H1 (cell line): ENCODE data around the gene FGF11. TPM values are rescaled to one million over a fixed set of nuclear protein-coding genes. Genes with fewer than 3 reads are reported as not detected.

Source experiments
- CTCF ChIA-PET: fragments of 300-600 bp; sonication (Branson Sonifier 250); formaldehyde crosslinking; loops from one replicate; lab custom pipeline; 2021; ENCODE audit not compliant: partially characterized antibody; lab: Charles Lee
- POLR2A ChIA-PET: fragments of 300-600 bp; sonication (Branson Sonifier 250); formaldehyde crosslinking; loops from one replicate; lab custom pipeline; 2021; ENCODE audit warnings: inconsistent platforms; ENCODE audit not compliant: partially characterized antibody; lab: Charles Lee
- DNase-seq, 2 experiments: peaks; one replicate each; pipeline versions ENCODE4 v3.0.0 to v3.0.0-alpha.2; 2010 to 2022; ENCODE audit warnings: low spot score in 2 of 2, low read depth in 1 of 2, mixed read lengths in 1 of 2
- FAIRE-seq: peaks from 2 replicates; lab custom pipeline; 2011; peaks lifted over from hg19 to GRCh38; lab: Jason Lieb, UNC
- H2AFZ ChIP-seq: 2 replicates; pipeline ENCODE4 v1.8.1; 2012; ENCODE audit warnings: low read length, inconsistent platforms
- H2AK5ac ChIP-seq: 2 replicates; pipeline ENCODE4 v1.6.1; 2013; ENCODE audit warnings: low read depth, low read length
- H2BK120ac ChIP-seq: replicated peaks from 2 replicates; pipeline ENCODE3; 2013; ENCODE audit warnings: low read depth, low read length, inconsistent platforms
- H2BK12ac ChIP-seq: 2 replicates; pipeline ENCODE4 v1.6.1; 2013; ENCODE audit warnings: low read depth, low read length
- H2BK15ac ChIP-seq: 2 replicates; pipeline ENCODE4 v1.6.1; 2013; ENCODE audit warnings: low read length
- H2BK20ac ChIP-seq: 2 replicates; pipeline ENCODE4 v1.6.1; 2013; ENCODE audit warnings: low read length
- H2BK5ac ChIP-seq: 2 replicates; pipeline ENCODE4 v1.6.1; 2013; ENCODE audit warnings: low read depth, low read length
- H3K14ac ChIP-seq: 2 replicates; pipeline ENCODE4 v1.6.1; 2013; ENCODE audit warnings: inconsistent platforms; ENCODE audit not compliant: insufficient read length
- H3K18ac ChIP-seq: 2 replicates; pipeline ENCODE4 v1.6.1; 2013; ENCODE audit warnings: low read length; ENCODE audit errors: extremely low read depth
- H3K23ac ChIP-seq: 2 replicates; pipeline ENCODE4 v1.6.1; 2013; ENCODE audit warnings: inconsistent platforms; ENCODE audit not compliant: insufficient read length
- H3K23me2 ChIP-seq: 2 replicates; pipeline ENCODE4 v1.6.1; 2013; ENCODE audit warnings: low read depth, low read length
- H3K27ac ChIP-seq: 2 replicates; pipeline ENCODE4 v1.6.1; 2011; ENCODE audit warnings: low read depth, low read length, inconsistent platforms
- H3K27me3 ChIP-seq, 4 experiments: replicated peaks in 1 of 4; 1 replicate in 1 of 4; 2 replicates in 3 of 4; pipeline versions ENCODE4 v1.6.1 to v1.8.1; 2011 to 2013; ENCODE audit warnings: low read length in 3 of 4, mild to moderate bottlenecking in 3 of 4, inconsistent platforms in 2 of 4, mixed read lengths in 2 of 4, moderate library complexity in 1 of 4; ENCODE audit not compliant: control insufficient read depth in 3 of 4, insufficient read depth in 3 of 4; ENCODE audit errors: extremely low read depth in 1 of 4
- H3K36me3 ChIP-seq, 4 experiments: 2 replicates each; pipeline versions ENCODE4 v1.6.1 to v1.8.1; 2011 to 2013; ENCODE audit warnings: mild to moderate bottlenecking in 4 of 4, low read length in 3 of 4, moderate library complexity in 2 of 4, control low read depth in 1 of 4, inconsistent platforms in 1 of 4; ENCODE audit not compliant: insufficient read depth in 4 of 4, control insufficient read depth in 2 of 4
- H3K4ac ChIP-seq: replicated peaks from 2 replicates; pipeline ENCODE3; 2013; ENCODE audit warnings: low read length, low read depth, mixed read lengths, inconsistent platforms; ENCODE audit not compliant: insufficient read length
- H3K4me1 ChIP-seq, 4 experiments: replicated peaks in 1 of 4; 1 replicate in 1 of 4; 2 replicates in 3 of 4; pipeline versions ENCODE4 v1.6.1 to v1.8.1; 2011 to 2013; ENCODE audit warnings: low read length in 3 of 4, inconsistent platforms in 2 of 4, mixed read lengths in 1 of 4; ENCODE audit not compliant: insufficient read depth in 4 of 4, control insufficient read depth in 3 of 4
- H3K4me2 ChIP-seq, 2 experiments: 2 replicates each; pipeline versions ENCODE4 v1.6.1 to v1.8.1; 2011 to 2013; ENCODE audit warnings: low read depth in 2 of 2, low read length in 2 of 2, control low read depth in 1 of 2, inconsistent platforms in 1 of 2, mild to moderate bottlenecking in 1 of 2; ENCODE audit not compliant: insufficient read depth in 1 of 2
- H3K4me3 ChIP-seq, 4 experiments: fragments of 200-600, 300-600 bp in 1 of 4; sonication (generic), shearing (Covaris generic), sonication (Bioruptor Twin) in 1 of 4; 2 replicates each; pipeline versions ENCODE4 v1.5.1 to v1.8.1; 2011 to 2016; ENCODE audit warnings: low read length in 4 of 4, low read depth in 3 of 4, control low read depth in 2 of 4, inconsistent platforms in 2 of 4, mild to moderate bottlenecking in 2 of 4, mixed read lengths in 1 of 4, moderate library complexity in 1 of 4; ENCODE audit not compliant: insufficient read depth in 2 of 4; ENCODE audit errors: extremely low read depth in 1 of 4
- H3K56ac ChIP-seq: replicated peaks from 2 replicates; pipeline ENCODE3; 2013; ENCODE audit warnings: low read depth, mild to moderate bottlenecking, mixed read lengths, low read length, inconsistent platforms; ENCODE audit not compliant: insufficient read length
- H3K79me1 ChIP-seq: 2 replicates; pipeline ENCODE4 v1.6.1; 2013; ENCODE audit warnings: low read depth, low read length, control low read depth
- H3K79me2 ChIP-seq, 2 experiments: 2 replicates each; pipeline versions ENCODE4 v1.6.1 to v1.8.1; 2012 to 2013; ENCODE audit warnings: low read length in 2 of 2, mild to moderate bottlenecking in 2 of 2, inconsistent platforms in 1 of 2; ENCODE audit not compliant: insufficient read depth in 2 of 2, control insufficient read depth in 1 of 2
- H3K9ac ChIP-seq, 4 experiments: replicated peaks in 1 of 4; 1 replicate in 1 of 4; 2 replicates in 3 of 4; pipeline versions ENCODE4 v1.6.1 to v1.8.1; 2011 to 2013; ENCODE audit warnings: low read depth in 3 of 4, low read length in 3 of 4, control low read depth in 2 of 4, mild to moderate bottlenecking in 2 of 4, moderate library complexity in 2 of 4, inconsistent platforms in 1 of 4; ENCODE audit errors: extremely low read depth in 1 of 4
- H3K9me3 ChIP-seq, 2 experiments: 2 replicates each; pipeline versions ENCODE4 v1.6.1 to v1.8.1; 2012 to 2013; ENCODE audit warnings: mild to moderate bottlenecking in 2 of 2, moderate library complexity in 2 of 2, control low read depth in 1 of 2, inconsistent platforms in 1 of 2, low read depth in 1 of 2, low read length in 1 of 2, mixed read lengths in 1 of 2; ENCODE audit not compliant: insufficient read depth in 2 of 2
- H4K20me1 ChIP-seq, 2 experiments: replicated peaks in 1 of 2; 2 replicates each; pipeline versions ENCODE3 to v1.8.1; 2011 to 2013; ENCODE audit warnings: inconsistent platforms in 2 of 2, low read length in 2 of 2, mild to moderate bottlenecking in 1 of 2; ENCODE audit not compliant: insufficient read depth in 2 of 2, control insufficient read depth in 1 of 2
- H4K5ac ChIP-seq: 2 replicates; pipeline ENCODE4 v1.6.1; 2013; ENCODE audit warnings: low read length, low read depth, mixed read lengths, inconsistent platforms; ENCODE audit not compliant: insufficient read length
- H4K8ac ChIP-seq: 2 replicates; pipeline ENCODE4 v1.8.0; 2013; ENCODE audit warnings: mild to moderate bottlenecking, moderate library complexity, low read length, inconsistent platforms; ENCODE audit not compliant: insufficient read depth; ENCODE audit errors: extremely low read depth
- H4K91ac ChIP-seq: replicated peaks from 2 replicates; pipeline ENCODE3; 2013; ENCODE audit warnings: low read length, mixed read lengths, inconsistent platforms; ENCODE audit not compliant: insufficient read length
- BRCA1 ChIP-seq: IDR thresholded peaks from 2 replicates; pipeline ENCODE4 v1.6.1; 2012; ENCODE audit warnings: low read depth, low read length, improper control_type of control experiment
- CBX5 ChIP-seq: fragments of 300-800, 300-1000 bp; sonication (generic); IDR thresholded peaks from 2 replicates; pipeline ENCODE4 v1.7.1; 2016; ENCODE audit warnings: antibody characterized with exemption, low read length, low read depth
- EGR1 ChIP-seq: IDR thresholded peaks from 2 replicates; pipeline ENCODE4 v1.6.1; 2011; ENCODE audit warnings: low read depth, low read length, borderline replicate concordance
- EZH2 ChIP-seq: fragments of 200-600 bp; sonication (generic); IDR thresholded peaks from 2 replicates; pipeline ENCODE4 v1.7.1; 2012; ENCODE audit warnings: low read depth, mild to moderate bottlenecking, moderate library complexity, low read length, inconsistent platforms; ENCODE audit not compliant: severe bottlenecking
- GABPA ChIP-seq: IDR thresholded peaks from 2 replicates; pipeline ENCODE4 v1.6.1; 2011; ENCODE audit warnings: mild to moderate bottlenecking, low read length, moderate library complexity, borderline replicate concordance; ENCODE audit not compliant: insufficient read depth
- KDM1A ChIP-seq: fragments of 200-600, 300-600 bp; sonication (generic); IDR thresholded peaks from 2 replicates; pipeline ENCODE4 v1.7.1; 2016; ENCODE audit warnings: mild to moderate bottlenecking, low read length, borderline replicate concordance
- MAFK ChIP-seq: IDR thresholded peaks from 2 replicates; pipeline ENCODE4 v1.6.1; 2012; ENCODE audit warnings: low read depth, mild to moderate bottlenecking, improper control_type of control experiment, low read length
- PHF8 ChIP-seq: fragments of 200-600 bp; sonication (generic); conservative IDR thresholded peaks from 2 replicates; pipeline ENCODE4 v1.7.1; 2012; ENCODE audit warnings: low read depth, mild to moderate bottlenecking, inconsistent platforms, low read length, moderate library complexity
- POLR2A ChIP-seq, 2 experiments: IDR thresholded peaks; 1 replicate in 1 of 2; 2 replicates in 1 of 2; pipeline ENCODE4 v1.6.1; 2011; ENCODE audit warnings: low read depth in 2 of 2, low read length in 2 of 2, mild to moderate bottlenecking in 2 of 2; ENCODE audit errors: control extremely low read depth in 1 of 2
- RAD21 ChIP-seq, 2 experiments: IDR thresholded peaks in 1 of 2; conservative IDR thresholded peaks in 1 of 2; 2 replicates each; pipeline ENCODE4 v1.6.1; 2011; ENCODE audit warnings: low read depth in 2 of 2, low read length in 2 of 2, improper control_type of control experiment in 1 of 2, inconsistent platforms in 1 of 2, mild to moderate bottlenecking in 1 of 2, moderate library complexity in 1 of 2
- RXRA ChIP-seq: IDR thresholded peaks from 2 replicates; pipeline ENCODE4 v1.6.1; 2011; ENCODE audit warnings: low read depth, mild to moderate bottlenecking, low read length, moderate library complexity; ENCODE audit not compliant: insufficient read depth
- SP2 ChIP-seq: IDR thresholded peaks from 2 replicates; pipeline ENCODE4 v1.6.1; 2012; ENCODE audit warnings: mild to moderate bottlenecking, low read length, inconsistent platforms
- TAF1 ChIP-seq: IDR thresholded peaks from 2 replicates; pipeline ENCODE4 v1.6.1; 2011; ENCODE audit warnings: mild to moderate bottlenecking, low read depth, low read length
- TCF12 ChIP-seq: IDR thresholded peaks from 2 replicates; pipeline ENCODE4 v1.6.1; 2011; ENCODE audit warnings: low read depth, mild to moderate bottlenecking, low read length
- WGBS, 2 experiments: shearing (Covaris generic) in 1 of 2; methylation state at CpG; one replicate each; pipeline versions ENCODE4 v1.1.6 to v1.1.7; 2013 to 2015; ENCODE audit warnings: low lambda C conversion rate in 2 of 2, mixed read lengths in 2 of 2, inconsistent platforms in 1 of 2, low coverage in 1 of 2, missing lambda C conversion rate in 1 of 2; ENCODE audit not compliant: insufficient replicate concordance in 2 of 2, insufficient coverage in 1 of 2, insufficient read length in 1 of 2; ENCODE audit errors: extremely low coverage in 1 of 2, missing lambda C conversion rate in 1 of 2; 5-methylcytosine and 5-hydroxymethylcytosine counted together
- polyA plus RNA-seq, 7 experiments: library from polyadenylated mRNA; depleted of rRNA in 3 of 7; stranded (reverse) in 5 of 7; unstranded in 2 of 7; fragments of >200 nt in 5 of 7; fragments of 200-250 nt in 2 of 7; gene quantifications; 1 replicate in 5 of 7; 2 replicates in 1 of 7; 4 replicates in 1 of 7; pipeline versions ENCODE4 v1.2.1 to v1.2.3, GENCODE V29; 2011 to 2013; ENCODE audit warnings: missing spikeins in 2 of 7, mixed read lengths in 2 of 7
- total RNA-seq: library from RNA; stranded (reverse); fragmentation: NEBNext Ultra II Directional; extraction: Animal tissue kit (Norgen Biotek cat#: 25700); gene quantifications from 2 replicates; pipeline ENCODE4 v1.2.1, GENCODE V29; 2021

The FGF11 gene
- total and polyA plus RNA-seq, 2 of the 8 experiments (the other 6 are each of a cell fraction or from before 2014, with no cell fraction given) = 11.8 to 26.1 TPM

DNA sequence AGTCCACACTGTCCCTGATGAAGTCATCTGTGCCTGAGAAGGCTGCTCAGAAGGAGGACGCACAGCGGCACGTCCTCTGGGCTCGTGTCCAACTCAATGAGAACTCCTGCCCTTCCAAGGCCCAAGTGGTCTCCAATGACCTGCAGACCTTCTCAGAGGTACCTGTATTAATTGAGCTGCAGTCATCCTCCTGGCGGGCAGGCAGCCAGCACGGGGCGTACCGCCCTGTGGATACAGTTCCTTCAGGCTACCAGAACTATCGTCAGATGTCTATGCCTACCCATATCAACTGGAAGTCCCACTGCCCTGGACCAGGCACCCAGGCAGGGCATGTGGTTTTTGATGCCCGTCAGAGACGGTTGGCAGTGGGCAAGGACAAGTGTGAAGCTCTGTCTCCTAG, 7.0 kb upstream of the FGF11 start:
- Histone ChIP-seq H2BK12ac (no peak overlapping the region), H3K9ac (no peak overlapping the region), H3K14ac (no peak overlapping the region), H2AFZ (no peak overlapping the region), H3K4me3 (no peak overlapping the region), H3K36me3 (no peaks in the 10 kb centered on the region), H2AK5ac (no peak overlapping the region), H4K20me1 (no peaks in the 10 kb centered on the region), H3K27ac (no peak overlapping the region), H2BK120ac (no peak overlapping the region), H3K4me1 (peaks cover 0 to 8% (median 4%) of the 10 kb centered on the region in 4 experiments; a peak in 5 of 7 replicates), H3K23me2 (peaks cover 12% of the 10 kb centered on the region), H4K91ac (no peak overlapping the region), H3K9me3 (no peaks in the 10 kb centered on the region), H3K4me2 (no peak overlapping the region), H2BK5ac (no peak overlapping the region), H3K27me3 (peaks cover 0 to 5% (median 0%) of the 10 kb centered on the region in 4 experiments; a peak in 1 of 7 replicates), H3K79me1 (no peaks in the 10 kb centered on the region), H3K56ac (no peak overlapping the region), H3K18ac (no peak overlapping the region), H2BK15ac (no peak overlapping the region), H4K8ac (no peak overlapping the region), H2BK20ac (no peak overlapping the region), H3K79me2 (no peaks in the 10 kb centered on the region), H3K4ac (no peak overlapping the region), H4K5ac (no peak overlapping the region), H3K23ac (no peak overlapping the region)
- FAIRE-seq (no peak), DNase-seq (no peak)
- TF ChIP-seq GABPA = no peak
- no peak for TF ChIP-seq TAF1
- no peak for TF ChIP-seq RAD21 (IDR thresholded peaks at IDR 0.05 in 1 of 2, conservative IDR thresholded peaks at IDR 0.05 in 1 of 2; ENCODE audit: low read depth in 2 of 2, low read length in 2 of 2)
- no peak for TF ChIP-seq TCF12
- no peak for TF ChIP-seq EGR1
- no peak for TF ChIP-seq POLR2A (IDR thresholded peaks at IDR 0.05; ENCODE audit: control extremely low read depth in 1 of 2, low read depth in 2 of 2, low read length in 2 of 2)
- TF ChIP-seq KDM1A = no peak
- TF ChIP-seq EZH2 = no peak
- no peak for TF ChIP-seq CBX5
- TF ChIP-seq BRCA1 = no peak
- TF ChIP-seq SP2 = no peak
- TF ChIP-seq MAFK = no peak
- TF ChIP-seq RXRA = no peak
- no peak for TF ChIP-seq PHF8
- ChIA-PET POLR2A (interaction anchor here (0.7 to 2.2 kb wide), 6 partner anchors 22 to 145 kb away, joined by 3 to 6 read pairs (median 3); partner anchors contain the start of gene TMEM256), CTCF (interaction anchor here (0.6 to 2.4 kb wide), 9 partner anchors 9 to 128 kb away, joined by 3 to 6 read pairs (median 4); partner anchors contain the start of gene SPEM1)
- 93% methylated on average over 11 of the region's 11 CpGs; no CpG with 5 or more reads in 1 of the 2 experiments for WGBS, 2 experiments
